K562 (cell line): ENCODE measurements around the gene GPATCH3. TPM values are rescaled to one million over a fixed set of nuclear protein-coding genes. Genes with fewer than 3 reads are reported as not detected.

ENCODE experiments used
- E2F4 ChIP-seq: sonication (generic); formaldehyde crosslinking; IDR thresholded peaks from 2 replicates; pipeline ENCODE4 v1.8.0; 2022; ENCODE audit warnings: mild to moderate bottlenecking, low read depth, missing genetic modification reagents
- E2F5 ChIP-seq: sonication (generic); formaldehyde crosslinking; IDR thresholded peaks from 2 replicates; pipeline ENCODE4 v1.8.0; 2022; ENCODE audit warnings: mild to moderate bottlenecking, missing genetic modification reagents
- GATAD2B ChIP-seq: fragments of 450-650 bp; IDR thresholded peaks from 2 replicates; pipeline ENCODE4 v1.6.1; 2017; ENCODE audit warnings: mild to moderate bottlenecking, borderline replicate concordance
- GMEB1 ChIP-seq: fragments of 250-450 bp; sonication (Bioruptor Pico); IDR thresholded peaks from 2 replicates; pipeline ENCODE4 v1.4.0; 2020; ENCODE audit warnings: mild to moderate bottlenecking
- GTF2B ChIP-seq: IDR thresholded peaks from 2 replicates; pipeline ENCODE4 v1.6.1; 2011; ENCODE audit not compliant: insufficient read length; ENCODE audit errors: extremely low read depth
- NKRF ChIP-seq: fragments of 450-650 bp; IDR thresholded peaks from 2 replicates; pipeline ENCODE4 v1.6.1; 2016; ENCODE audit warnings: borderline replicate concordance
- NR2C2 ChIP-seq, 2 experiments: fragments of 200-800 bp in 1 of 2; sonication (Bioruptor generic) in 1 of 2; sonication (generic) in 1 of 2; formaldehyde crosslinking in 1 of 2; IDR thresholded peaks; 2 replicates each; pipeline versions ENCODE4 v1.6.1 to v1.8.0; 2016 to 2022; ENCODE audit warnings: mild to moderate bottlenecking in 1 of 2, missing compliant biosample characterization in 1 of 2, missing genetic modification characterization in 1 of 2, missing genetic modification reagents in 1 of 2
- SRSF9 ChIP-seq: fragments of 200-400 bp; formaldehyde crosslinking; IDR thresholded peaks from 2 replicates; pipeline ENCODE4 v1.6.1; 2017; ENCODE audit warnings: low read depth, low read length, borderline replicate concordance
- USF1 ChIP-seq: sonication (generic); formaldehyde crosslinking; IDR thresholded peaks from 2 replicates; pipeline ENCODE4 v1.9.0; 2022; ENCODE audit warnings: mild to moderate bottlenecking, missing genetic modification reagents
- VEZF1 ChIP-seq: fragments of 200-800 bp; sonication (Bioruptor generic); IDR thresholded peaks from 2 replicates; pipeline ENCODE4 v1.6.1; 2017; ENCODE audit warnings: missing genetic modification characterization, missing compliant biosample characterization
- ZNF197 ChIP-seq: fragments of 200-800 bp; sonication (Bioruptor generic); IDR thresholded peaks from 2 replicates; pipeline ENCODE4 v1.6.1; 2016; ENCODE audit warnings: low read depth, missing genetic modification characterization, missing compliant biosample characterization
- ZNF232 ChIP-seq: sonication (generic); formaldehyde crosslinking; IDR thresholded peaks from 2 replicates; pipeline ENCODE4 v1.8.0; 2022; ENCODE audit warnings: mild to moderate bottlenecking, missing genetic modification reagents
- ZNF280B ChIP-seq: fragments of 250-450 bp; sonication (Bioruptor Pico); IDR thresholded peaks from 2 replicates; pipeline ENCODE4 v1.5.1; 2021; ENCODE audit warnings: mild to moderate bottlenecking
- ZNF586 ChIP-seq: fragments of 450-650 bp; formaldehyde crosslinking; conservative IDR thresholded peaks from 2 replicates; pipeline ENCODE4 v1.4.0; 2020; ENCODE audit warnings: mild to moderate bottlenecking, moderate library complexity
- polyA plus RNA-seq, 8 experiments: library from polyadenylated mRNA; depleted of rRNA in 4 of 8; stranded (reverse) in 5 of 8; unstranded in 3 of 8; fragments of >200 nt; fragmentation: Nextera tagmentation in 2 of 8; fragmentation: Illumina TruSeq in 1 of 8; extraction: Ambion mirVana in 2 of 8; extraction: Trizol in 1 of 8; gene quantifications; 2 replicates each; pipeline versions ENCODE4 v1.2.1 to v1.2.3, GENCODE V29; 2011 to 2014; ENCODE audit warnings: inconsistent platforms in 1 of 8, missing spikeins in 1 of 8
- total RNA-seq, 7 experiments: library from RNA; depleted of rRNA in 6 of 7; stranded (reverse); fragments of >200 nt in 6 of 7; fragmentation: Illumina TruSeq in 2 of 7; extraction: Trizol in 2 of 7; gene quantifications; 2 replicates each; pipeline versions ENCODE4 v1.2.1 to v1.2.3, GENCODE V29; 2011 to 2021; ENCODE audit warnings: low replicate concordance in 1 of 7

The GPATCH3 gene
- total and polyA plus RNA-seq, 9 of the 15 experiments (the other 6 are each of a cell fraction or from before 2014, with no cell fraction given), result 1.6 to 23.0 (median 13.3) TPM

GRCh38 chr1:26900001-26900814, at the start of gene GPATCH3 (continued):
- peak; percentile 27; the same call in 1 of the 2 replicates for TF ChIP-seq VEZF1
- TF ChIP-seq GTF2B, result peak; percentile 73
- no peak for TF ChIP-seq ZNF280B
- no peak for TF ChIP-seq NR2C2 (CRISPR knock-in tag; IDR thresholded peaks at IDR 0.05)
- TF ChIP-seq NR2C2 (tag; IDR thresholded peaks at IDR 0.05), result peak; percentile 56; the same call in 1 of the 2 replicates
- peak; percentile 98 for TF ChIP-seq USF1
- 0 out of 2 replicates have a peak, but pooled peaks have one; percentile 53 for TF ChIP-seq E2F5 (CRISPR knock-in tag)
- TF ChIP-seq NKRF, result peak; percentile 99
- TF ChIP-seq ZNF232 (CRISPR knock-in tag), result peak; percentile 36; the same call in 1 of the 2 replicates
- no peak for TF ChIP-seq SRSF9
- no peak for TF ChIP-seq ZNF197
- 0 out of 2 replicates have a peak, but pooled peaks have one; percentile 47 for TF ChIP-seq GMEB1 (CRISPR knock-in tag)
- no peak for TF ChIP-seq E2F4 (CRISPR knock-in tag)
- no peak for TF ChIP-seq ZNF586 (CRISPR knock-in tag)
- 0 out of 2 replicates have a peak, but pooled peaks have one; percentile 56 for TF ChIP-seq GATAD2B
